ENCODE measurements around the gene ESCO1.

Gene ESCO1

DNA sequence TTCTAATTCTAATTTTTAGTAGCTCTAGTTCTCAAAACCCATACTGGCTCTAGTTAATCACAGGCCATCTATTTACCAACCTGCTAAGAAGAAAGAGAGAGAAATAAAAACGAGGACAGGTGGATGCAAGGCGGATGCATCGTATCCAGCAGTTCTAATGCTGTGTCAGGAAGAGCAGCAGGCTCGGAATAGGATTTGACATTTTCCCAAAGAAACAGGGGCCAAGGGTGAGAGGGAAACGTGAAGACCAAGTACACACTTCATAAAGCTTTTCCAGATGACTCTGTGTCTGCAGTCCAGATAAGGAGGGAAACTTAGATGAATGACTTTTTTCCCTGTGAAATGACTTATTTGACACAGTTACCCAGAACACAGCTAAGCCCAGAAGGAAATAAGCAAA lies 117.5 kb downstream of the ESCO1 start:
- TF ChIP-seq, protein P1, sequence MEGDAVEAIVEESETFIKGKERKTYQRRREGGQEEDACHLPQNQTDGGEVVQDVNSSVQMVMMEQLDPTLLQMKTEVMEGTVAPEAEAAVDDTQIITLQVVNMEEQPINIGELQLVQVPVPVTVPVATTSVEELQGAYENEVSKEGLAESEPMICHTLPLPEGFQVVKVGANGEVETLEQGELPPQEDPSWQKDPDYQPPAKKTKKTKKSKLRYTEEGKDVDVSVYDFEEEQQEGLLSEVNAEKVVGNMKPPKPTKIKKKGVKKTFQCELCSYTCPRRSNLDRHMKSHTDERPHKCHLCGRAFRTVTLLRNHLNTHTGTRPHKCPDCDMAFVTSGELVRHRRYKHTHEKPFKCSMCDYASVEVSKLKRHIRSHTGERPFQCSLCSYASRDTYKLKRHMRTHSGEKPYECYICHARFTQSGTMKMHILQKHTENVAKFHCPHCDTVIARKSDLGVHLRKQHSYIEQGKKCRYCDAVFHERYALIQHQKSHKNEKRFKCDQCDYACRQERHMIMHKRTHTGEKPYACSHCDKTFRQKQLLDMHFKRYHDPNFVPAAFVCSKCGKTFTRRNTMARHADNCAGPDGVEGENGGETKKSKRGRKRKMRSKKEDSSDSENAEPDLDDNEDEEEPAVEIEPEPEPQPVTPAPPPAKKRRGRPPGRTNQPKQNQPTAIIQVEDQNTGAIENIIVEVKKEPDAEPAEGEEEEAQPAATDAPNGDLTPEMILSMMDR (IDR thresholded peaks at IDR 0.05; ENCODE audit: borderline replicate concordance, control extremely low read depth, extremely low read depth, insufficient read depth, missing control alignments), result no peak
- in situ Hi-C loops (cut with MboI; ENCODE audit: low sequenced_read_pairs, unreplicated experiment), result no loop called here
- no peak for DNase-seq (ENCODE audit: low spot score)

DNA sequence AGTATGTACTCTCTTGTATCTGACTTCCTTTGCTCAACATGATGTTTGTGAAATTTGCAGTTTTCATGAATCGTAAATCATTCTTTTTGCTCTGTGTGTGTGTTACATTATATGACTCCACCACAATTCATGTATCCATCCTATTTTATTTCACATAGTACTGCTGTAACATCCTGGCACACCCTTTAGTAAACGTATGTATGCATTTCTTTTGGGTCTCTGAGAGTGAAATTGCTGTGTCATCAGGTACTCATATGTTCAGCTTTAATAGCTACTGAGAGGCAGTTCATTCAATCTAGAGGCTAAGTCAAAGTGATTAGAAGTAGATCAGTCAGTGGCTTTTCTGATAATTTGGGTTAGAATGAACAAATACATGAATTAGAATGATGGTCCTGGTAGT lies 118.8 kb downstream of the ESCO1 start:
- TF ChIP-seq, protein P1 (IDR thresholded peaks at IDR 0.05; ENCODE audit: borderline replicate concordance, control extremely low read depth, extremely low read depth, insufficient read depth, missing control alignments), result no peak
- DNase-seq (ENCODE audit: low spot score), result no peak
- in situ Hi-C loops (cut with MboI; ENCODE audit: low sequenced_read_pairs, unreplicated experiment), result no loop called here

DNA sequence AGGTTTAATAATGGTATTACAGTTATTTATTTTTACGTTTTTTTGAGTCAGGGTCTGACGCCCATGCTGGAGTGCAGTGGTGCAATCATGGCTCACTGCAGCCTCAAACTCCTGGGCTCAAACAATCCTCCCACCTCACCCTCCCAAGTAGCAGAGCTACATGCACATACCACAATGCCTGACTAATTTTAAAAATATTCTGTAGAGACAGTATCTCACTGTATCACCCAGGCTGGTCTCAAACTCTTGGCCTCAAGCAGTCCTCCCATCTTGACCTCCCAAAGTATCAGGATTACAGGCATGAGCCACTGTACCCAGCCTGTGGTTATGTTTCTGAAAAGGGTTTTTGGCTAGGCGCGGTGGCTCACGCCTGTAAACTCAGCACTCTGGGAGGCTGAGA lies 120.8 kb downstream of the ESCO1 start:
- DNase-seq (ENCODE audit: low spot score), result no peak
- TF ChIP-seq, protein P1 (IDR thresholded peaks at IDR 0.05; ENCODE audit: borderline replicate concordance, control extremely low read depth, extremely low read depth, insufficient read depth, missing control alignments), result no peak
- in situ Hi-C loops (cut with MboI; ENCODE audit: low sequenced_read_pairs, unreplicated experiment), result no loop called here

Measured in GM13976 (cell line).